ENCODE measurements around the gene RSKR.
A peak's percentile ranks its signal among the peaks of the same experiment; 100 is the strongest.
"Not testable (repeated sequence)": the region's sequence is repeated elsewhere in the genome, so short reads cannot be mapped to it uniquely, and the experiment has no call there.

RSKR gene, protein sequence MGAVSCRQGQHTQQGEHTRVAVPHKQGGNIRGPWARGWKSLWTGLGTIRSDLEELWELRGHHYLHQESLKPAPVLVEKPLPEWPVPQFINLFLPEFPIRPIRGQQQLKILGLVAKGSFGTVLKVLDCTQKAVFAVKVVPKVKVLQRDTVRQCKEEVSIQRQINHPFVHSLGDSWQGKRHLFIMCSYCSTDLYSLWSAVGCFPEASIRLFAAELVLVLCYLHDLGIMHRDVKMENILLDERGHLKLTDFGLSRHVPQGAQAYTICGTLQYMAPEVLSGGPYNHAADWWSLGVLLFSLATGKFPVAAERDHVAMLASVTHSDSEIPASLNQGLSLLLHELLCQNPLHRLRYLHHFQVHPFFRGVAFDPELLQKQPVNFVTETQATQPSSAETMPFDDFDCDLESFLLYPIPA

DNA sequence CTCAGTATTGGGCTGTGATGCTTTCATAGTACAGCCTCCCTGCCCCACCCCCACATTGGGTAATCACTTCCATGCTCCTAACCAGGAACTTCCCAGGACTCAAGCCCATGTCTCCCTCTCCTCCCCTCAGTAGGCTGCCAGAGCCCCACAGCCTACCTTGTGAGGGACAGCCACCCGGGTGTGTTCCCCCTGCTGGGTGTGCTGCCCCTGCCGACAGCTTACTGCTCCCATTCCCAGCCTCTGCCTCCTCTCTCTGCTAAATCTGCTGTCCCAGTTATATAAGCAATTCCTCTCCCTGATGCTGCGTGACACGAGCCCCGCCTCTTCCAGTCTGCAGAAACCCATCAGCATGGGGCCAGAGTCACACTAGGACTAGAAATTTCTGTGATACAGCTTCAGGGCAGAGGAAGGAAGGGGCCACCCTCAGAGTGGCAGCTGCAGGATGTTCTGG is at the start of gene RSKR:
Gene RSKR (minus strand): TSS at position 255 of the 451 bp plus-strand sequence. CDS start 24 bp downstream, at position 231.
- DNase-seq (ENCODE audit: low read depth, low spot score) = no peak

DNA sequence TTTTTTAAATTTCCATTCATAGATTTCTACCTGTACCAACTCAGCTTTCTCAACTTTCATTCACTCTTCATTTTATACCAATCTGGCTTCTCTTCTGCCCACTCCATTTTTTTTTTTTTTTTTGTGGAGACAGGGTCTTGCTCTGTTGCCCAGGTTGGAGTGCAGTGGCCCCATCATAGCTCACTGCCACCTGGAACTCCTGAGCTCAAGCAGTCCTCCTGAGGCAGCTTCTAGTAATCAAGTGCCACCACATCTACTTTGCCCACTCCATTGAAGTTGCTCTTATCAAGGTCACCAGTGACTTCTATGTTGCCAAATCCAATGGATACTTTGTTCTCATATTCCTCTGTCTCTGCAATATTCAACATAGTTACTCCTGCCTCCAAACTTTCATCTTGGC is 49.7 kb upstream of the RSKR start:
- DNase-seq (ENCODE audit: low read depth, low spot score) = no peak

DNA sequence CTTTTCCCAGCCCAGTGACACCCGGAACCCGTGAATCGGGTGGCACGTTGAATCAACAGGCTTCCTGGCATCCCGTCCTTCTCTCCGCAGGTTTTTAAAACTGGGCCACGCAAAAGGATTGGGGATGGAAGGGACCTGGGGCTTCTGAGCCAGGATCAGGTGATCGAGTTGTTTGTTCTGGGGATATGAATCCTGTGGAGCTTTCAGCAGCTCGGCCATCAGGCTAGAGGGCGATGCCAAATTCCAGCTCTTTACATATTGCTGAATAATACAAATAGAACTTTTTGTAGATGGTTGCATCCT is 48.5 kb upstream of the RSKR start:
- no peak for DNase-seq (ENCODE audit: low read depth, low spot score)

DNA sequence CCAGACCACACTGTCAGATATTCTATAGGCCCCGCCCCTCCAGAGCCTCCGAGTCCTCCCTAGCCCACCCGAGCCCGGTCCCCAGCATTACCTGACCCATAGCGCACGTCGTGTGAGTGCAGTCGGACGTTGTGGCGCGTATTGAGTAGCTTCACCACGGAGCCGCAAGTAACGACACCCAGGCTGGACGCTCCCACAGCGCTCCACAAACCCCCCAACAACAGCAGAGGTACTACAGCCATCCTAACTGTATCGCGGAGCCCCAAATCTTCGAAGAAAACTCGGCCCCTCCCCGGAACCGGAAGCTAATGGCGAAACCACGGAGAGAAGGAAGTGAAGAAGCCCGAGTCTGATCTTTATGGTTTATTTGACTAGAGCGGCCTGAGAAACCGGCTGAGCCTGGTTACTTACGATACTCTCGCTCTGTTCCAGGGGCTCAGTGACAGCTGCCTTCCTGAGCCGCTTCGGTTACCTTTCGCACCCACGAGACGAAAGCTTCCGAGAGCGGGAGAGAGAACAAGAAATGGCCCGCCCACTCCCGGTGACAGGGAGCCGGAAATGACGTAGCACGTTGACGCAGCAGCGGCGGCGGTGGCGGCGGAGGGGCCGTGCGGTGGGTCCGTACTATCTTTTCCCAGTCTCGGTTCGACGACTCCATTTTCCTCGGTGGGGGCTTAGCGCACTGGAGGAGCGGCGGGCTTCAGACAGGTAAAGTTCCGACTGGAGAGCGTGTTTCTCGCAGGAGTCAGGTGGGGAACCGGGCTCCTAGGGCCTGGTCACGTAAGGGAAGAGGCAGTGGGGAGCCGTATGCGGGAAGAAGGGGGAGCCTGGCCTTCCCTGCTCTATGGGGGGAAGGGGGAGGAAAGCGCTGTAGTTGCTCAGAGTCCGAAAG is 47.9 kb upstream of the RSKR start, which contains the start of the genes SDF2 and SUPT6H:
Gene SDF2 (minus strand): TSS at position 272 of the 892 bp plus-strand sequence. CDS start 30 bp downstream, at position 242.
Gene SUPT6H (plus strand): TSS at position 571 of the 892 bp plus-strand sequence. CDS start 11,197 bp downstream, outside the sequence.
- DNase-seq (ENCODE audit: low read depth, low spot score) = peak; percentile 89

DNA sequence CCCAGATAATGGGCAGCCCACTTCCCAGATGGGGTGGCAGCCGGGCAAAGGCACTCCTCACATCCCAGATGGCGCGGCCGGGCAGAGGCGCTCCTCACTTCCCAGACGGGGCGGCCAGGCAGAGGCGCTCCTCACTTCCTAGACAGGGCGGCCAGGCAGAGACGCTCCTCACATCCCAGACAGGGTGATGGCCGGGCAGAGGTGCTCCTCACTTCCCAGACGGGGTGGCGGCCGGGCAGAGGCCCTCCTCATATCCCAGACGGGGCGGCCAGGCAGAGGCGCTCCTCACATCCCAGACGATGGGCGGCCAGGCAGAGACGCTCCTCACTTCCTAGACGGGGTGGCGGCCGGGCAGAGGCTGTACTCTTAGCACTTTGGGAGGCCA is 45.5 kb upstream of the RSKR start:
- DNase-seq (ENCODE audit: low read depth, low spot score) = not testable (repeated sequence)

DNA sequence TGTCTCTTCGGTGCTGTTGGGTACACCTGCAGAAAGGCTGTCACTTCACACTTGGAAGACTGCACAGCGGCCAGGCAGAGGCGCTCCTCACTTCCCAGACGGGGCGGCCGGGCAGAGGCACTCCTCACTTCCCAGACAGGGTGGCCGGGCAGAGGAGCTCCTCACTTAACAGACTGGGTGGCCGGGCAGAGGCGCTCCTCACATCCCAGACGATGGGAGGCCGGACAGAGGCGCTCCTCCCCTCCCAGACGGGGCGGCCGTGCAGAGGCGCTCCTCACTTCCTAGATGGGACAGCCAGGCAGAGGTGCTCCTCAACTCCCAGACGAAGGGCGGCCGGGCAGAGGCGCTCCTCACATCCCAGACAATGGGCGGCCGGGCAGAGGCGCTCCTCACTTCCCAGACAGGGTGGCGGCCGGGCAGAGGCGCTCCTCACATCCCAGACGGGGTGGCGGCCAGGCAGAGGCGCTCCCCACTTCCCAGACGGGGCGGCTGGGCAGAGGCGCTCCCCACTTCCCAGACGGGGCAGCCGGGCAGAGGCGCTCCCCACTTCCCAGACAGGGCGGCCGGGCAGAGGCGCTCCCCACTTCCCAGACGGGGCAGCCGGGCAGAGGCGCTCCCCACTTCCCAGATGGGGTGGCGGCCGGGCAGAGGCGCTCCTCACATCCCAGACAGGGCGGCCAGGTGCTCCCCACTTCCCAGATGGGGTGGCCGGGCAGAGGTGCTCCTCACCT is 44.9 kb upstream of the RSKR start:
- not testable (repeated sequence) for DNase-seq (ENCODE audit: low read depth, low spot score)

DNA sequence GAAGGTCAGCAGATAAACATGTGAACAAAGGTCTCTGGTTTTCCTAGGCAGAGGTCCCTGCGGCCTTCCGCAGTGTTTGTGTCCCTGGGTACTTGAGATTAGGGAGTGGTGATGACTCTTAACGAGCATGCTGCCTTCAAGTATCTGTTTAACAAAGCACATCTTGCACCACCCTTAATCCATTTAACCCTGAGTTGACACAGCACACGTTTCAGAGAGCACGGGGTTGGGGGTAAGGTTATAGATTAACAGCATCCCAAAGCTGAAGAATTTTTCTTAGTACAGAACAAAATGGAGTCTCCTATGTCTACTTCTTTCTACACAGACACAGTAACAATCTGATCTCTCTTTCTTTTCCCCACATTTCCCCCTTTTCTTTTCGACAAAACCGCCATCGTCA is 44.4 kb upstream of the RSKR start:
- DNase-seq (ENCODE audit: low read depth, low spot score) = not testable (repeated sequence)

DNA sequence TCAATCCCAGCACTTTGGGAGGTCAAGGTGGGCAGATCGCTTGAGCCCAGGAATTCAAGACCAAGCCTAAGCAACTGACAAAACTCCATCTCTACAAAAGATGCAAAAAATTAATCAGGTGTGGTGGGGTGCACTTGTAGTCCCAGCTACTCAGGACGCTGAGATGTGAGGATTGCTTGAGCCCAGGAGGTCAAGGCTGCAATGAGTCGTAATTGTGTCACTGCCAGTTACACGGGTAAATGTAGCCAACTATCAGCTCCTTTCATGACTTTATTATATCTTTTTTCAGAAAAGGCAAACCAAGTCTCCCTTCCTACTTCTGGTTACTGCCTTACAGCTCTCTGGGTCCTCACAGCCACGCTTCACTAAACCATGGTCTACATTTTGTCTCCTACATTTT is 43.8 kb upstream of the RSKR start:
- no peak for DNase-seq (ENCODE audit: low read depth, low spot score)

DNA sequence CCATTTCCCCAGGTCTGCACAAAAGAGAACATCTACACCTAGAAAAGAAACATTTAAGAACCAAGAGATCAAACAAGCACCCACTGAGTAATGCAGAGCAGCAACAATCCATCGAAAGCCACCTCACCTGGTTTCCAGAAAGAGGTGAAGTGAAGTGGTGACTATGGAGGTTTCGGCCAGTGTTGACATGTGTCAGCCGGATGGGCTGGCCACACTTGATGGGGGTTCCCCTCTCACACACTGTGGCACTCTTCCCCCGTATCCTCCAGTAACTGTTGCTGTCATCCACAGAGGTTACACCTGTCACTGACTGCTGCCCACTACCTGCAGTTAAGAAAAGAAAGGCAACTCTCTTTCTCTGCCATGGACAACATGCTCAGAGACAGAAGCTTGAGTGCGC is 41.2 kb upstream of the RSKR start:
- DNase-seq (ENCODE audit: low read depth, low spot score) = no peak

DNA sequence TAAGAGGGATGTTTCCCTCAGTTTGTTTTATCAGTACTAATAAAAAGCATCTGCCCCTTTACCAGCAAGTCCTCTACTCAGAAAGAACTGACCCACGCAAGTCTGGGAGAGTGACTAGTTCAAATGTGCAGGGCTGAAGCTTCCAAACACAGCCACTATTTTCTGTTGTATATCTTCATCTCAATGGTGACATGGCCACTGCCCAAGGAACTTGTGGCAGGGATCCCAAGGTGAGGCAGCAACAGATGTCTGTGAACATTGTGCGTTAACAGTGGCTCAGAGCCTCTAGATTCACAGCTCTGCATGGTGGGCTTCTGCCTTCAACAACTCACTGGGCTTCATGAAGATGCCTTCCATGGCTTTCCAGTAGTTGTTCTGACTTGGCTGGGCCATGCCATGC is 34.7 kb upstream of the RSKR start:
- DNase-seq (ENCODE audit: low read depth, low spot score) = no peak

DNA sequence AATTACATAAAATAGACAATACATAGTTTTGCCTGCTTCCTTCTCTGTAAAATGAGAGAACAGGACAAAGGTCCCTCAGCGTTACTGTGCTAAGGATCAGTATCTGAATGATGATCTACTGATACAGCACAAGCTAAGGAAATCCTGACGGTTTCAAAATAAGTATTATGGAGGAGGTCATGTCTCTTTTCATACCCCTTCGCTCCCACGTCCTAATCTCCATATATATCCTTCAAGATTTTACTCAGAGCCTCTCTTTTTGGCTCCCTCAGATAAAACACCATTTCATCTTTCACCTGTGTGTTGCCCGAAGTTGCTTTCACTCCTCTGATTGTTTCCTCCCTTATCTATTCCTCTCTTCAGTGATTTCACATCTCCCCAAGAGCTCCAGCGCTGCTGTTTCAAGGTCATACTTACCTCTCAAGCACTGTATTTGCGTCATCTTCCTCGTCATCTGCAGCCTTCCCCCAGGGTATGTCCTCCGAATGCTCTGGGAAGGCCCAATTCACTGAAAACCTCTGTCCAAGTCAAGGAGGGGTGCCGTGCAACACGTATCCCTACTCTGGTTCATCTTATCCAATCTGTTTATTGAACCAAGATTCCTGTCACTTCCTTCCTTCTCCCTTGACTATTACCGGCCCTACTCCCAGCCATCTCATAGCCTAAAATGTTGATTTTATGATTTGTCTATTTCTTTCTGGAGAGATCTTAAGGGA is 32.2 kb upstream of the RSKR start:
- no peak for DNase-seq (ENCODE audit: low read depth, low spot score)

DNA sequence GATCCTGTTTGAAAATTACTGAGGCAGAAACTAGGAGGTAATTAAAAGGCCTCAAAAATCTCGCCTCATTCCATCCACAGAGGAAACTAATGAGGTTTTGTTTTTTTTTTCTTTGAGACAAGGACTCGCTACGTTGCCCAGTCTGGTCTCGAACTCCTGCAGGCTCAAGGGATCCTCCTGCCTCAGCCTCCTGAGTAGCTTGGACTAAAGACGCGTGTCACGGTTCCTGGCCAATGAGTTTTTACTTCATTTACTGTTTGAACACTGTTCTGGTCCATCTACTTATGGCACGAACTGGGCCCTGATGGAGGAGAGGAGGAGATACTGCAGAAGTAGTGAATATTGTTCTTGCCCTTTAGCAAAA is 31.6 kb upstream of the RSKR start:
- DNase-seq (ENCODE audit: low read depth, low spot score) = no peak

DNA sequence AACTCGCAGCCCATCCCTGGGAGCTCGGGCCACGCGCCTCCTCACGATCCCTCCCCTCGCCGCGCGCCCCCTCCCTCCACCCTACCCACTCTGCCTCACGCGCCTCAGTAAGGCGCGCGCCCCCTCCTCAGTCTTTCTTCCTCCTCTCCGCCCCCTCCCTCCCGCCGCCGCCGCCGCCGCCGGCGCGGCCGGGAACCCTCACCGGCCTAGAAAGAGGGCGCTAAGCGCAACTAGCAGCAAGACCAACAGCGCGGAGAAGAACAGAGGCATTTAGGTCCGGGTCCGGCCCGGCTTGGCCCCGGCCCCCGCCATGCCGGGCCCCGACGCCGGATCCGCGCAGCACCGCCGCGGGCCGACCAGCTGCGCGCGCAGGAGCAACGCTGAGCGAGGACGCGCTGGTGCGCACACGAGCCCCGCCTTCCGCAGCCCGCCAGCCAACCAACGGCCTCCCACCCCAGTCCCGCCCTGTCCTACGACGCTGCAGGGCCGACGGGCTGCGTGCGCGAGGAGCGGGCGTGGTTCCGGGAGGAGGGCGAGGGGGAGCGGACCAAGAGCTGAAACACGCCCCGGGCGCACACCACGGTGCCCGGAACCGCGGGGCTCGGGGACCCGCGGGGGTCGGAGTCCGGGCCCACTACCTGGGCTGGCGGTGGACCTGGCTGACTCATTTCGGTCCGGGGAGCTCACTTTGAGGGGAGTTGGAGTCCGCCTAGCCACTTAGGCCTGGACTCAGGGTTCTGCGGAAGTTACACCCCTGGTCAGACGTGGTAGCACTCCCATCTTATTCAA is 31.0 kb upstream of the RSKR start, which contains the start of gene BLTP2:
Gene BLTP2 (minus strand): TSS at position 372 of the 789 bp plus-strand sequence. CDS start 102 bp downstream, at position 270.
- peak; percentile 92 for DNase-seq (ENCODE audit: low read depth, low spot score)

DNA sequence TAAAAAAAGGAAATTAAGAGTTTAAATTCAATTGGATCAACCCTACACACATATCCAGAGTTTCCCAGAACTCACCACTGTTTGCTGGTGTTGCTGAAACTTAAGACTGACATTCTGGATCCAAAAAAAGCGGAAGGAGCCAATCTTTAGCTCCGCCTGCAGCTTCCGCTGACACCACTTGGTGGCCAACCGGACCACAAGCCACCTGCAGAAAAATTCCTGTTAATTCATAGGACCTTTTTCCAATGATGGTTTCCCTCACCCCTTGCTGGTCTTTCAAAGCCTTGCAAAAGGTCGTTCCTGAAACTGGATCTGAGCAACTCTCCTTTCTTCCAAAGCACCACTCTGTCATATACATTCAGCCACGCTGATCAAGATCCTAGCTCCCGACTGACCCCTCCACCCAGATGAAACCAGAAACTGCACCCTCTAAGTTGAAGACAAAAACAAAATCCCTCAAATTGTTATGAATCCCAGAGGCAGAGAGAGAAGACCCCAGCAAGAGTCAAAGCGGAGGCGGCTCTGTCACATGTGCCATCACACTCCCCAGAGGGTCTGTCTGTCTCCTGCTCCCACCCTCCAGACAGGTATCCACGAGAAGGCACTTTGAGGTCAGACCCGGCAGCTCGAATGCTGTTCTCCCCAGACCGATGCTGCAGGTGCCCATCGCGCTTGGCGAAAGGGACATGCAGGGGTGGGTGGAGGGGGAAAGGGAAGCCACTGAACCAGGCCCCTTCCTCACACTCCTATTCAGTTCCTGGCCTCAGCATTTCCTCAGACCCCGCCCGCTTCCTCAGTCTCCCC is 30.2 kb upstream of the RSKR start:
- no peak for DNase-seq (ENCODE audit: low read depth, low spot score)

DNA sequence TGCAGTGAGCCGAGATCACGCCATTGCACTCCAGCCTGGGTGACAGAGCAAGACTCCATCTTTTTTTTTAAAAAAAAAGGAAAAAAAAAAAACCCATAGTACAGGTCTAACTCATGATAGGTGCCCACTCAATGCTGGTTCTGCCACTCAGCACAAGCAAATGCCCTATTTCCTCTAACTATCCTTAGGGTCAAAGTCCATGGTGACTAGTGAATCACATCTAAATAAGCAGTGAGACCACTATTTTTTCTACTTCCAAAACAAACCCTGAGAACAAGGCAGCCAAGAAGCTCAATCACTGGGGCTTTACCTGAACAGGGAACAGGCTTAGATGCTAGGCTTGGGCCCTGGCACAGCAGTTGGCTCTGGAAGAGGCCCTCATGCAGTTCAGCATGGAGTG is 27.6 kb upstream of the RSKR start:
- no peak for DNase-seq (ENCODE audit: low read depth, low spot score)

DNA sequence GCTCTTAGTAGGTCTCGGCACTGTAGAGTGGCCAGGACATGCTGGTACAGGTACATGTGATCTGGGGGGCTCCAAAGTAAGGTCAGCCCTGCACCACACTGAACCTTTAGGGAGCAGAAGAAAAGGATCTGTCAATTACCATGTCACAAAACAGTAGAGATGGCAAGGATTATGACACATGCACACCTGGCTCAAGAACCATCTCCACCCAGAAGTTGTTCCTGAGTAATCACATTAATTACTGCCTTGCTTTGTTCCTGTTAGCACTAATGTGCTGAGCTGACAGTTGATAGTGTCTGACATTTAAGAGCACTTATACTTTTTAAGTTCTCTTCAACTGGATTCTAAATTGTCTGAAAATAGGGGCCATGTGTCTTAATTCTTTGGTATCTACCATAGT is 21.5 kb upstream of the RSKR start:
- DNase-seq (ENCODE audit: low read depth, low spot score) = no peak

DNA sequence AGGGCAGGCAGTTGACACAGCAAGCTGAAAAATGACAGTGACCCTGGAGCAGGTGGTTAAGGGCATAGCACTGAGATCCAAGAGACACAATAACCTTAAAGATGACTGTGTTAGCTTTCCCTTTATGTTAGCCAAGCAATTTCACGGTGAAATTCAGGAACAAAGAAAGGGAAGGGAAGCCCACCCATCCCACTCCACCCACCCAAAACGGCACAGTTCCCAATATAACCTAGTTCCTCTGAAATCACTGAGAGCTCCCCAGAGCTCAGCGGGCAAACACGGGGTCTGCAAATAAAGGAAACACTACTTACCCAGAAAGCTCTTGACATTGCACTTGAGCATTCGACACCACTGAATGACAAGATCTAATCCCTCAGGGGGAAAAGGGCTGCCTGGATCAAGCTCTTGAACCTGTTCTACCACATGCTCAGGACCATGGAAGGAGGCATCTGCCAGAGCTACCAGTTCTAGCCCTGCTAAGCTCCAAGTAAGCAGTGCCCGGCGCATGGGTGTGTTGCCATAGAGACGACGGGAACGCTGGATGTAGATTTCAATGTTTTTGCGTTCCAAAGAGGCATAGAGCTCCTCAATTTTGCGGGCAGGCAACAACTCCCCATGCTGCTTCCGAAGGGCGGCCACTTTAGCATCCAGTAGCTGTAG is 20.4 kb upstream of the RSKR start:
- DNase-seq (ENCODE audit: low read depth, low spot score) = no peak

DNA sequence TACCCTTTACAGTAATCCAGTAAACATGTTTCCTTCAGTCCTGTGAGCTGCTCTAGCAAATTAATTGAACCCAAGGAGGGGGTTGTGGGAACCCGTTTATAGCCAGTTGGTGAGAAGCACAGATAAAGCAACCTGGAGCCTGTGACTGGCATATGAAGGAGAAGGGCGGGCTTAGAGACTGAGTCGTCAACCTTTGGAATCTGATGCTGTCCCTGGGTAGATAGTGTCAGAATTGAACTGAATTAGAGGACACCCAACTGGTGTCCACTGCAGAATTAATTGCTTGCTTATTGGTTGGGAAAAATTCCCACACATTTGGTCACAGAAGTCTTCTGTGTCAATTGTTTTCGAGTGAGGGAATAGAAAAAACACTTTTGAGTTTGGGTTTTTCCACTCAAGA is 12.8 kb upstream of the RSKR start:
- DNase-seq (ENCODE audit: low read depth, low spot score) = no peak

DNA sequence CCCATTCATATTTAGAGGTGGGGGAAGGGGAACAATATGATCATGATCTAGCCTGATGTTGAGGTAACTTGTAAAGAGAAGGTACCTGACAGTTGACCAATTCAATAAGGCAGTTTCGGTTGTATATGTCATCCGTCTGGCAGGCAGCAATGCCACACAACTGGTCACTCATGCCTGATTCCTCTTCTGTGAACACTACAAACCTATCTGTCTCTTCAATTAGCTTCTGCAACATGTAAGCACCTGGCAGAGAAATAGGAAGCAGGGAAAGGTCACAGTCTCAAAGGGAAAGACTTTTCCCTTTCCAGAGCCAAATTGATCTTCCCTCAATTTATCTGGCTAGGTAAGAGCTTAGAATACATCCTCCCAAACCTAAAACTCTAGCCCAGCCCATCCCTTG is 10.2 kb upstream of the RSKR start:
- no peak for DNase-seq (ENCODE audit: low read depth, low spot score)

Data from activated CD4-positive, CD25-positive, alpha-beta regulatory T cell treated with anti-CD3 and anti-CD28 coated beads, Interleukin-2, amount 50 U/mL, for 16 hours (primary cell).